B cell (primary cell): ENCODE data around the gene TPH2. TPM values are rescaled to one million over a fixed set of nuclear protein-coding genes. Genes with fewer than 3 reads are reported as not detected.

Experiments used
- ATAC-seq: fragments of 200-7000 bp; cut with Tn5 transposase; one replicate; pipeline ENCODE4 v1.10.0; 2021; ENCODE audit warnings: low read depth, mild to moderate bottlenecking, moderate number of reproducible peaks, moderate library complexity
- CTCF ChIA-PET: fragments of 350-600 bp; sonication (Branson Sonifier 250); formaldehyde crosslinking; loops from one replicate; lab custom pipeline; 2021; ENCODE audit warnings: antibody characterized with exemption, inconsistent platforms; lab: Charles Lee
- POLR2A ChIA-PET: fragments of 350-600 bp; sonication (Branson Sonifier 250); formaldehyde crosslinking; loops from one replicate; lab custom pipeline; 2021; ENCODE audit warnings: antibody characterized with exemption; lab: Charles Lee
- DNase-seq: peaks from one replicate; pipeline ENCODE4 v3.0.0; 2013
- H2AFZ ChIP-seq: 2 replicates; pipeline ENCODE4 v1.6.1; 2012; ENCODE audit warnings: mild to moderate bottlenecking, low read depth, low read length; ENCODE audit not compliant: insufficient read depth, poor library complexity, severe bottlenecking
- H3K27ac ChIP-seq, 2 donors: 1 replicate in 1 of 2; 2 replicates in 1 of 2; pipeline ENCODE4 v1.5.1; 2012 to 2013; ENCODE audit warnings: low read length in 2 of 2, mild to moderate bottlenecking in 2 of 2, moderate library complexity in 1 of 2
- H3K27me3 ChIP-seq, 4 experiments: fragments of 200-600 bp in 1 of 4; sonication (generic) in 1 of 4; replicated peaks in 1 of 4; 1 replicate in 2 of 4; 2 replicates in 2 of 4; pipeline versions ENCODE4 v1.6.1 to v1.7.0; 2013 to 2016; ENCODE audit warnings: low read length in 3 of 4, mild to moderate bottlenecking in 2 of 4, mixed read lengths in 1 of 4, moderate library complexity in 1 of 4; ENCODE audit not compliant: insufficient read depth in 4 of 4, control insufficient read depth in 3 of 4; ENCODE audit errors: control extremely low read depth in 1 of 4
- H3K36me3 ChIP-seq, 2 experiments: replicated peaks in 1 of 2; 1 replicate in 1 of 2; 2 replicates in 1 of 2; pipeline versions ENCODE4 v1.6.1 to v1.7.1; 2013; ENCODE audit warnings: low read length in 1 of 2; ENCODE audit not compliant: insufficient read depth in 2 of 2, control insufficient read depth in 1 of 2; ENCODE audit errors: control extremely low read depth in 1 of 2, extremely low read depth in 1 of 2
- H3K4me1 ChIP-seq, 2 donors: fragments of 200-600 bp in 1 of 2; sonication (generic) in 1 of 2; 1 replicate in 1 of 2; 2 replicates in 1 of 2; pipeline versions ENCODE4 v1.5.1 to v1.6.1; 2013 to 2017; ENCODE audit warnings: low read length in 2 of 2; ENCODE audit not compliant: control insufficient read depth in 2 of 2, insufficient read depth in 2 of 2
- H3K4me2 ChIP-seq: replicated peaks from 2 replicates; pipeline ENCODE3; 2012; ENCODE audit warnings: mild to moderate bottlenecking, low read depth, low read length; ENCODE audit not compliant: poor library complexity, severe bottlenecking
- H3K4me3 ChIP-seq, 5 experiments: fragments of 200-600 bp in 1 of 5; sonication (generic) in 1 of 5; 1 replicate in 3 of 5; 2 replicates in 2 of 5; pipeline versions ENCODE4 v1.5.1 to v1.7.0; 2011 to 2016; ENCODE audit warnings: low read length in 4 of 5, mild to moderate bottlenecking in 4 of 5, low read depth in 2 of 5, control low read depth in 1 of 5, moderate library complexity in 1 of 5; ENCODE audit not compliant: insufficient read depth in 1 of 5; ENCODE audit errors: control extremely low read depth in 1 of 5, extremely low read depth in 1 of 5
- H3K79me2 ChIP-seq: fragments of 200-600 bp; sonication (generic); one replicate; pipeline ENCODE4 v1.6.0; 2016; ENCODE audit warnings: low read length; ENCODE audit not compliant: control insufficient read depth, insufficient read depth
- H3K9ac ChIP-seq: fragments of 200-600 bp; sonication (generic); 2 replicates; pipeline ENCODE4 v1.6.1; 2017; ENCODE audit warnings: mild to moderate bottlenecking, low read length, moderate library complexity
- H3K9me3 ChIP-seq, 3 donors: one replicate each; pipeline versions ENCODE4 v1.6.1 to v1.7.1; 2013; ENCODE audit warnings: low read length in 2 of 3; ENCODE audit not compliant: control insufficient read depth in 2 of 3, insufficient read depth in 1 of 3; ENCODE audit errors: control extremely low read depth in 1 of 3
- H4K20me1 ChIP-seq: 2 replicates; pipeline ENCODE4 v1.6.0; 2012; ENCODE audit warnings: mild to moderate bottlenecking, low read length; ENCODE audit not compliant: insufficient read depth, control insufficient read depth, poor library complexity, severe bottlenecking
- H3K27ac Mint-ChIP-seq: one replicate; pipeline ENCODE4 v1.8.0; 2021; ENCODE audit warnings: mixed read lengths
- H3K27me3 Mint-ChIP-seq: one replicate; pipeline ENCODE4 v1.8.0; 2021; ENCODE audit warnings: mixed read lengths
- H3K4me1 Mint-ChIP-seq: one replicate; pipeline ENCODE4 v1.8.0; 2021; ENCODE audit warnings: mixed read lengths
- H3K4me3 Mint-ChIP-seq: one replicate; pipeline ENCODE4 v1.8.0; 2021; ENCODE audit warnings: mixed read lengths
- H3K9me3 Mint-ChIP-seq: one replicate; pipeline ENCODE4 v1.8.0; 2022; ENCODE audit warnings: mixed read lengths; ENCODE audit not compliant: insufficient read depth
- CTCF ChIP-seq: fragments of 200-600 bp; IDR thresholded peaks from one replicate; pipeline ENCODE4 v1.8.0; 2022; ENCODE audit warnings: antibody characterized with exemption, mild to moderate bottlenecking
- EZH2 ChIP-seq: IDR thresholded peaks from 2 replicates; pipeline ENCODE4 v1.6.1; 2012; ENCODE audit warnings: borderline replicate concordance, low read depth, mild to moderate bottlenecking, moderate library complexity, low read length; ENCODE audit not compliant: insufficient read depth, poor library complexity, severe bottlenecking
- WGBS: methylation state at CpG from one replicate; pipeline ENCODE4 v1.1.5; 2013; ENCODE audit warnings: missing lambda C conversion rate; ENCODE audit not compliant: insufficient coverage; 5-methylcytosine and 5-hydroxymethylcytosine counted together
- intact Hi-C: fragments of 100-400 bp; cut with micrococcal nuclease; formaldehyde crosslinking; loops from one replicate; pipeline ENCODE4 v1.10.0; 2022
- polyA plus RNA-seq: library from polyadenylated mRNA; depleted of rRNA; stranded (reverse); fragments of >200 nt; gene quantifications from 2 replicates; pipeline ENCODE4 v1.2.3, GENCODE V29; 2012
- total RNA-seq, 2 donors: library from RNA; stranded (reverse); fragments of 120-200 nt in 1 of 2; gene quantifications; 1 replicate in 1 of 2; 2 replicates in 1 of 2; pipeline versions ENCODE4 v1.2.3 to v1.2.4, GENCODE V29; 2013 to 2022

The TPH2 gene
- total and polyA plus RNA-seq, 2 donors (not counting 1 experiment from before 2014, with no cell fraction given): not detected

GRCh38 chr12:72010356-72010755 is 71.7 kb downstream of the TPH2 start:
- H3K27me3 Mint-ChIP-seq: peaks cover 12% of the 10 kb centered on the region
- Histone ChIP-seq H3K4me1 (no peaks in the 10 kb centered on the region), H3K36me3 (no peaks in the 10 kb centered on the region), H2AFZ (no peak overlapping the region), H3K9ac (no peak overlapping the region), H4K20me1 (no peaks in the 10 kb centered on the region), H3K79me2 (no peaks in the 10 kb centered on the region), H3K27me3 (no peaks in the 10 kb centered on the region), H3K27ac (no peak overlapping the region), H3K9me3 (no peaks in the 10 kb centered on the region), H3K4me3 (no peak overlapping the region), H3K4me2 (no peak overlapping the region)
- no peak overlapping the region for H3K27ac Mint-ChIP-seq
- TF ChIP-seq CTCF: no peak
- TF ChIP-seq EZH2: no peak
- ChIA-PET CTCF (interaction anchor here (0.9 to 1.0 kb wide), 2 partner anchors 9 to 11 kb away, joined by 3 read pairs; no protein-coding TSS in a partner anchor), POLR2A (no interaction called here)
- no peak overlapping the region for H3K4me3 Mint-ChIP-seq
- no peak for DNase-seq
- H3K9me3 Mint-ChIP-seq: no peaks in the 10 kb centered on the region
- no peaks in the 10 kb centered on the region for H3K4me1 Mint-ChIP-seq
- intact Hi-C loops: no loop called here
- WGBS: no CpG with 5 or more reads among the region's 4 CpGs
- no peak for ATAC-seq

GRCh38 chr12:72011374-72011773 is 72.7 kb downstream of the TPH2 start:
- no peaks in the 10 kb centered on the region for H3K4me1 Mint-ChIP-seq
- no peak overlapping the region for H3K4me3 Mint-ChIP-seq
- Histone ChIP-seq H3K79me2 (no peaks in the 10 kb centered on the region), H3K27ac (no peak overlapping the region), H3K4me1 (no peaks in the 10 kb centered on the region), H3K4me3 (no peak overlapping the region), H2AFZ (no peak overlapping the region), H3K36me3 (no peaks in the 10 kb centered on the region), H4K20me1 (no peaks in the 10 kb centered on the region), H3K27me3 (no peaks in the 10 kb centered on the region), H3K4me2 (no peak overlapping the region), H3K9ac (no peak overlapping the region), H3K9me3 (no peaks in the 10 kb centered on the region)
- DNase-seq (no peak), ATAC-seq (no peak)
- peaks cover 4% of the 10 kb centered on the region for H3K27me3 Mint-ChIP-seq
- intact Hi-C loops: no loop called here
- ChIA-PET CTCF (interaction anchor here (0.9 kb wide), 1 partner anchor 12 kb away, joined by 3 read pairs; no protein-coding TSS in a partner anchor), POLR2A (no interaction called here)
- no peaks in the 10 kb centered on the region for H3K9me3 Mint-ChIP-seq
- no CpG with 5 or more reads among the region's 1 CpG for WGBS
- TF ChIP-seq CTCF: no peak
- no peak for TF ChIP-seq EZH2
- H3K27ac Mint-ChIP-seq: no peak overlapping the region
